COLO668 (cell line): Measurements from ENCODE around the gene LPAR5.

Experiments
- DNase-seq: peaks from one replicate; lab custom pipeline; 2025; ENCODE audit not compliant: unreplicated experiment; lab: John Stamatoyannopoulos, UW

The LPAR5 gene

GRCh38 chr12:6635856-6636531 lies at the start of gene LPAR5:
Gene LPAR5, minus strand, starts transcription at chr12:6635959. Its CDS starts 14,711 bp downstream, at chr12:6621248.
- no peak for DNase-seq

GRCh38 chr12:6684609-6685008 lies 48.9 kb upstream of the LPAR5 start:
- no peak for DNase-seq

GRCh38 chr12:6676962-6677361 lies 41.2 kb upstream of the LPAR5 start:
- no peak for DNase-seq

- DNase-seq: no peak
Measured at GRCh38 chr12:6672143-6672542, 36.4 kb upstream of the LPAR5 start.

GRCh38 chr12:6667559-6668210 lies 31.9 kb upstream of the LPAR5 start:
- DNase-seq: peak; percentile 2

GRCh38 chr12:6666211-6666610 lies 30.5 kb upstream of the LPAR5 start:
- no peak for DNase-seq

- no peak for DNase-seq
Measured at GRCh38 chr12:6664902-6665301, 29.1 kb upstream of the LPAR5 start.

GRCh38 chr12:6662906-6663742 lies 27.4 kb upstream of the LPAR5 start, which contains the start of gene ING4:
Gene ING4, minus strand, starts transcription at chr12:6663119. Its CDS starts 18 bp downstream, at chr12:6663101.
- DNase-seq: peak; percentile 92

GRCh38 chr12:6662602-6662905 lies 26.8 kb upstream of the LPAR5 start:
- no peak for DNase-seq

GRCh38 chr12:6653987-6654386 lies 18.2 kb upstream of the LPAR5 start:
- no peak for DNase-seq

- no peak for DNase-seq
Measured at GRCh38 chr12:6653342-6653741, 17.6 kb upstream of the LPAR5 start.

GRCh38 chr12:6652391-6652790 lies 16.6 kb upstream of the LPAR5 start:
- no peak for DNase-seq

GRCh38 chr12:6650832-6651231 lies 15.1 kb upstream of the LPAR5 start:
- DNase-seq: no peak

- no peak for DNase-seq
Measured at GRCh38 chr12:6647083-6647604, 11.4 kb upstream of the LPAR5 start, which contains the start of gene ACRBP. Gene ACRBP, minus strand, starts transcription at chr12:6647432. Its CDS starts 66 bp downstream, at chr12:6647366.

- no peak for DNase-seq
Measured at GRCh38 chr12:6646276-6647082, 10.7 kb upstream of the LPAR5 start.

- DNase-seq: no peak
Measured at GRCh38 chr12:6644903-6645302, 9.1 kb upstream of the LPAR5 start.

- no peak for DNase-seq
Measured at GRCh38 chr12:6644257-6644596, 8.5 kb upstream of the LPAR5 start.

- no peak for DNase-seq
Measured at GRCh38 chr12:6643569-6644256, 8.0 kb upstream of the LPAR5 start.

GRCh38 chr12:6641131-6641530 lies 5.4 kb upstream of the LPAR5 start:
- DNase-seq: no peak

- no peak for DNase-seq
Measured at GRCh38 chr12:6640497-6640896, 4.7 kb upstream of the LPAR5 start.
